ENCODE data around the gene OGFOD3. TPM values are rescaled to one million over a fixed set of nuclear protein-coding genes. Genes with fewer than 3 reads are reported as not detected.

The OGFOD3 gene
- total and polyA plus RNA-seq, 9 of the 15 experiments (the other 6 are each of a cell fraction or from before 2014, with no cell fraction given): 0.69 to 44.7 (median 18.9) TPM

- Histone ChIP-seq H3K36me3 (ENCODE audit: control insufficient read depth, insufficient read depth, low read length) (no peaks in the 10 kb centered on the region), H2AFZ (ENCODE audit: low read depth, low read length) (no peak overlapping the region), H3K4me3 (no peak overlapping the region), H4K20me1 (replicated peaks; ENCODE audit: control insufficient read depth, insufficient read depth, low read length) (no peaks in the 10 kb centered on the region), H3K9ac (ENCODE audit: insufficient read depth in 1 of 2, low read depth in 2 of 2, low read length in 2 of 2) (peak overlapping the region in 1 of 2 experiments; percentile 61; a peak in 2 of 4 replicates), H3K79me2 (ENCODE audit: control insufficient read depth, insufficient read depth, low read length) (no peaks in the 10 kb centered on the region), H3K4me2 (ENCODE audit: insufficient read depth, low read length) (no peak overlapping the region), H3K27ac (ENCODE audit: extremely low read depth, low read depth, low read length) (no peak overlapping the region), H3K9me1 (ENCODE audit: control insufficient read depth, insufficient read depth, low read length) (no peaks in the 10 kb centered on the region), H3K9me3 (replicated peaks; ENCODE audit: control insufficient read depth, insufficient read depth, low read depth, low read length) (no peaks in the 10 kb centered on the region), H3K27me3 (ENCODE audit: control insufficient read depth in 2 of 2, insufficient read depth in 2 of 2, low read length in 2 of 2) (peaks cover 0 to 7% of the 10 kb centered on the region in 2 experiments; a peak in 1 of 5 replicates), H3K4me1 (replicated peaks in 1 of 2; ENCODE audit: control insufficient read depth in 2 of 2, insufficient read depth in 2 of 2, low read length in 2 of 2) (peaks cover 3 to 63% of the 10 kb centered on the region in 2 experiments; a peak in 3 of 5 replicates)
- DNase-seq (ENCODE audit: extremely low read depth in 1 of 4, low spot score in 3 of 4) (peak in 3 of 4 experiments; percentile 23 to 43 (median 37)), ATAC-seq (peak; percentile 58), FAIRE-seq (no peak)
- 25% methylated on average over 24 of the region's 26 CpGs for WGBS (ENCODE audit: insufficient coverage, low coverage, missing lambda C conversion rate)
- ChIA-PET CTCF (ENCODE audit: low intra/inter-chr PET ratio) (interaction anchor here (0.6 kb wide), 1 partner anchor 148 kb away, joined by 3 read pairs; no protein-coding TSS in a partner anchor), POLR2A (interaction anchor here (0.7 kb wide), 1 partner anchor 18 kb away, joined by 3 read pairs; no protein-coding TSS in a partner anchor)
- no TSS peak for BruUV-seq (replicated peaks)
- intact Hi-C loops (cut with micrococcal nuclease) (no loop called here), in situ Hi-C loops (cut with MboI) (no loop called here)
- TF ChIP-seq SNRNP70 (optimal IDR thresholded peaks at IDR 0.05; ENCODE audit: low read depth, low read length) (no peak), SMC3 (conservative IDR thresholded peaks at IDR 0.05; ENCODE audit: insufficient read depth, low read depth, low read length) (0 out of 2 replicates have a peak, but pooled peaks have one; percentile 12), POLR2G (IDR thresholded peaks at IDR 0.05; ENCODE audit: low read depth, low read length) (0 out of 2 replicates have a peak, but pooled peaks have one; percentile 8), RAD21 (CRISPR knock-in tag; conservative IDR thresholded peaks at IDR 0.05 in 1 of 2, IDR thresholded peaks at IDR 0.05 in 1 of 2) (peak in 1 of 2 experiments; percentile 56; a peak in 2 of 4 replicates), CBFB (CRISPR knock-in tag; IDR thresholded peaks at IDR 0.05) (0 out of 2 replicates have a peak, but pooled peaks have one; percentile 27), CTCF (IDR thresholded peaks at IDR 0.05 in 2 of 3, conservative IDR thresholded peaks at IDR 0.05 in 1 of 3; ENCODE audit: insufficient read depth in 2 of 3, low read depth in 1 of 3, low read length in 3 of 3) (peak; percentile 36 to 60 (median 45); a peak in 4 of 6 replicates)
- TF ChIP-seq, protein P1, sequence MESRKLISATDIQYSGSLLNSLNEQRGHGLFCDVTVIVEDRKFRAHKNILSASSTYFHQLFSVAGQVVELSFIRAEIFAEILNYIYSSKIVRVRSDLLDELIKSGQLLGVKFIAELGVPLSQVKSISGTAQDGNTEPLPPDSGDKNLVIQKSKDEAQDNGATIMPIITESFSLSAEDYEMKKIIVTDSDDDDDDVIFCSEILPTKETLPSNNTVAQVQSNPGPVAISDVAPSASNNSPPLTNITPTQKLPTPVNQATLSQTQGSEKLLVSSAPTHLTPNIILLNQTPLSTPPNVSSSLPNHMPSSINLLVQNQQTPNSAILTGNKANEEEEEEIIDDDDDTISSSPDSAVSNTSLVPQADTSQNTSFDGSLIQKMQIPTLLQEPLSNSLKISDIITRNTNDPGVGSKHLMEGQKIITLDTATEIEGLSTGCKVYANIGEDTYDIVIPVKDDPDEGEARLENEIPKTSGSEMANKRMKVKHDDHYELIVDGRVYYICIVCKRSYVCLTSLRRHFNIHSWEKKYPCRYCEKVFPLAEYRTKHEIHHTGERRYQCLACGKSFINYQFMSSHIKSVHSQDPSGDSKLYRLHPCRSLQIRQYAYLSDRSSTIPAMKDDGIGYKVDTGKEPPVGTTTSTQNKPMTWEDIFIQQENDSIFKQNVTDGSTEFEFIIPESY (CRISPR knock-in tag; IDR thresholded peaks at IDR 0.05): peak; percentile 85
- TF ChIP-seq, protein P2, sequence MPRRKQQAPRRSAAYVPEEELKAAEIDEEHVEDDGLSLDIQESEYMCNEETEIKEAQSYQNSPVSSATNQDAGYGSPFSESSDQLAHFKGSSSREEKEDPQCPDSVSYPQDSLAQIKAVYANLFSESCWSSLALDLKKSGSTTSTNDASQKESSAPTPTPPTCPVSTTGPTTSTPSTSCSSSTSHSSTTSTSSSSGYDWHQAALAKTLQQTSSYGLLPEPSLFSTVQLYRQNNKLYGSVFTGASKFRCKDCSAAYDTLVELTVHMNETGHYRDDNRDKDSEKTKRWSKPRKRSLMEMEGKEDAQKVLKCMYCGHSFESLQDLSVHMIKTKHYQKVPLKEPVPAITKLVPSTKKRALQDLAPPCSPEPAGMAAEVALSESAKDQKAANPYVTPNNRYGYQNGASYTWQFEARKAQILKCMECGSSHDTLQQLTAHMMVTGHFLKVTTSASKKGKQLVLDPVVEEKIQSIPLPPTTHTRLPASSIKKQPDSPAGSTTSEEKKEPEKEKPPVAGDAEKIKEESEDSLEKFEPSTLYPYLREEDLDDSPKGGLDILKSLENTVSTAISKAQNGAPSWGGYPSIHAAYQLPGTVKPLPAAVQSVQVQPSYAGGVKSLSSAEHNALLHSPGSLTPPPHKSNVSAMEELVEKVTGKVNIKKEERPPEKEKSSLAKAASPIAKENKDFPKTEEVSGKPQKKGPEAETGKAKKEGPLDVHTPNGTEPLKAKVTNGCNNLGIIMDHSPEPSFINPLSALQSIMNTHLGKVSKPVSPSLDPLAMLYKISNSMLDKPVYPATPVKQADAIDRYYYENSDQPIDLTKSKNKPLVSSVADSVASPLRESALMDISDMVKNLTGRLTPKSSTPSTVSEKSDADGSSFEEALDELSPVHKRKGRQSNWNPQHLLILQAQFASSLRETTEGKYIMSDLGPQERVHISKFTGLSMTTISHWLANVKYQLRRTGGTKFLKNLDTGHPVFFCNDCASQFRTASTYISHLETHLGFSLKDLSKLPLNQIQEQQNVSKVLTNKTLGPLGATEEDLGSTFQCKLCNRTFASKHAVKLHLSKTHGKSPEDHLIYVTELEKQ (CRISPR knock-in tag; IDR thresholded peaks at IDR 0.05): no peak
Observed at GRCh38 chr17:82384730-82385481, 33.5 kb downstream of the OGFOD3 start.
